Peyer's patch (tissue), 4 donors: ENCODE results near the gene TUFT1. TPM values are rescaled to one million over a fixed set of nuclear protein-coding genes. Genes with fewer than 3 reads are reported as not detected.

Experiments
- DNase-seq, 3 donors: peaks; one replicate each; pipeline ENCODE4 v3.0.0-alpha.2; 2017 to 2019
- H3K27ac ChIP-seq, 4 donors: fragments of 200-600 bp; sonication (generic); one replicate each; pipeline ENCODE4 v1.5.1; 2016 to 2019
- H3K27me3 ChIP-seq, 2 donors: fragments of 200-600 bp; sonication (generic); one replicate each; pipeline ENCODE4 v1.5.1; 2019
- H3K36me3 ChIP-seq, 3 donors: fragments of 200-600 bp; sonication (generic); one replicate each; pipeline ENCODE4 v1.5.1; 2016 to 2019
- H3K4me1 ChIP-seq, 4 donors: fragments of 200-600 bp; sonication (generic); one replicate each; pipeline ENCODE4 v1.5.1; 2016 to 2019
- H3K4me3 ChIP-seq, 4 donors: fragments of 200-600 bp; sonication (generic); 1 replicate in 3 of 4; 2 replicates in 1 of 4; pipeline ENCODE4 v1.5.1; 2016 to 2019; ENCODE audit warnings: mild to moderate bottlenecking in 1 of 4
- H3K9me3 ChIP-seq, 4 donors: fragments of 200-600 bp; sonication (generic); one replicate each; pipeline ENCODE4 v1.5.1; 2016 to 2019; ENCODE audit warnings: mild to moderate bottlenecking in 1 of 4
- POLR2A ChIP-seq, 2 donors: fragments of 450-650 bp; IDR thresholded peaks; one replicate each; pipeline ENCODE4 v1.5.1; 2017; ENCODE audit warnings: antibody characterized with exemption in 2 of 2, mild to moderate bottlenecking in 2 of 2, moderate library complexity in 2 of 2
- total RNA-seq, 4 donors: library from RNA; depleted of rRNA; stranded (reverse); fragments of >200 nt; gene quantifications; one replicate each; pipeline ENCODE4 v1.1.0, GENCODE V29; 2016
- TF ChIP-seq, protein P1 (sequence below), 6 experiments: fragments of 450-650 bp in 4 of 6; fragments of 200-600 bp in 2 of 6; sonication (generic) in 1 of 6; IDR thresholded peaks; one replicate each; pipeline ENCODE4 v1.5.1; 2017 to 2019; ENCODE audit warnings: antibody characterized with exemption in 6 of 6, mild to moderate bottlenecking in 3 of 6, moderate library complexity in 1 of 6

TUFT1 gene
- total RNA-seq, 4 donors from 2014 or later = 12.4 to 23.4 (median 19.3) TPM

DNA sequence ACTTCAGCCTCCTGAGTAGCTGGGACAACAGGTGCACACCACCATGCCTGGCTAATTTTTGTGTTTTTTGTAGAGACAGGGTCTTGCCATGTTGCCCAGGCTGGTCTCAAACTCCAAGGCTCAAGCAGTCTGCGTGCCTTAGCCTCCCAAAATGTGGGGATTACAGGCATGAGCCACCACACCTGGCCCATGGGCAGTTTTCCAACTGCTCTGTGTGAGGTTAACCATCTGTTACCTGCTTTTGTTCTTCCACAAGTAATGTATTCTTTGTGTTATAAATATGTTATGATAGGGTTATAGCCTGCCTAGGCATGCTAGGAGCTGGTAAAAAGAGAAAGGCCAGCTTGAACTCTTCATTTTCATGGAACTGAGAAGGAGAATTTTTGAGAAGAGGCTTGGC, 30.7 kb downstream of the TUFT1 start:
- H3K9me3 ChIP-seq = no peaks in the 10 kb centered on the region
- H3K27me3 ChIP-seq = no peaks in the 10 kb centered on the region
- DNase-seq = no peak
- H3K27ac ChIP-seq = peak overlapping the region in 2 of 4 donors; percentile 2 to 76
- H3K4me3 ChIP-seq = no peak overlapping the region
- H3K4me1 ChIP-seq = peaks cover 0 to 21% (median 5%) of the 10 kb centered on the region in 4 donors
- TF ChIP-seq, protein P1, sequence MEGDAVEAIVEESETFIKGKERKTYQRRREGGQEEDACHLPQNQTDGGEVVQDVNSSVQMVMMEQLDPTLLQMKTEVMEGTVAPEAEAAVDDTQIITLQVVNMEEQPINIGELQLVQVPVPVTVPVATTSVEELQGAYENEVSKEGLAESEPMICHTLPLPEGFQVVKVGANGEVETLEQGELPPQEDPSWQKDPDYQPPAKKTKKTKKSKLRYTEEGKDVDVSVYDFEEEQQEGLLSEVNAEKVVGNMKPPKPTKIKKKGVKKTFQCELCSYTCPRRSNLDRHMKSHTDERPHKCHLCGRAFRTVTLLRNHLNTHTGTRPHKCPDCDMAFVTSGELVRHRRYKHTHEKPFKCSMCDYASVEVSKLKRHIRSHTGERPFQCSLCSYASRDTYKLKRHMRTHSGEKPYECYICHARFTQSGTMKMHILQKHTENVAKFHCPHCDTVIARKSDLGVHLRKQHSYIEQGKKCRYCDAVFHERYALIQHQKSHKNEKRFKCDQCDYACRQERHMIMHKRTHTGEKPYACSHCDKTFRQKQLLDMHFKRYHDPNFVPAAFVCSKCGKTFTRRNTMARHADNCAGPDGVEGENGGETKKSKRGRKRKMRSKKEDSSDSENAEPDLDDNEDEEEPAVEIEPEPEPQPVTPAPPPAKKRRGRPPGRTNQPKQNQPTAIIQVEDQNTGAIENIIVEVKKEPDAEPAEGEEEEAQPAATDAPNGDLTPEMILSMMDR (IDR thresholded peaks at IDR 0.05) = no peak
- no peak for TF ChIP-seq POLR2A (IDR thresholded peaks at IDR 0.05)
- peaks cover 0 to 36% (median 2%) of the 10 kb centered on the region in 3 donors for H3K36me3 ChIP-seq

DNA sequence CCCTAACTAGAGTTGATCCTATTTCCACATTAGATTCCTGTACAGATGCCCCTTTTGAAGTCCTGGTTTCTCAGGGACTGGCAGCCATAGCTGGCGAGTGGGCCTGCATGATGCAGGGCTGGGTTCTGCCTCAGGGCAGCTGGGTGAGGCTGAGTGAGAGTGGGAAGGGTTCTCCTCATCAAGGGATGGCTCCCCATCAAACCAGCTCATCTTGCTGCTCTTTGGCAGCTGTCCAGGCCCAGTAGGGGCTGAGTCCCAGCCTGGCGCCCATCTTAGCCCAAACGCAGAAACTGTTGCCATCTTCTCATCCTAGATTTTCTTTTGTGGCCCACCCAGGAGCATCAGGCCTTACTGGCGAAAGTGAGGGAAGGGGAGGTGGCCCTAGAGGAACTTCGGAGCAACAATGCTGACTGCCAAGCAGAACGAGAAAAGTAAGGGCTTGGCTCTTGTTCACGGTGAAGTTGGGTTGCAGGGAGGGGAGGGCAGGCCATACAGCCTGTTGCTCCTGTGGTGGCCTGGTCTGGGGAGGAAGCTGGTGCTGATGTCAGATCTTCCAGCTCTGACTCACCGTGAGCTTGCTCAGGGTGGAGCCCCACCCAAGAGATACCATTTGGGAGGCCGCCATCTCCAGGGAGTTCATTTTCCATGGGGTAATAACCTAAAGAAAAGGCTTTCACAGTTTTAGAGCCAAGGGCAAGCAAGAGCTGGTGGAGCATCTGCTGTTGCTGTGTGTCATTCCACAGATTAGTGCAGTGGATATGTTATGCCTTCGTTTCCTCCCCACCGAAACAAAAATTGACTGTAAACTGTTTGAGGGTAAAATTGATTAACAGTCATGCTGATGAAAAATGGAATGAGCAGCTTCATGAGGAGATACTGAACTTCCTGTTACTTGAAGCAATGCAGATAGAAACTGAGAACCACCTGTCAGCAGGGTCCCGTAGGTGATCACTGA, 34.7 kb downstream of the TUFT1 start:
- TF ChIP-seq POLR2A (IDR thresholded peaks at IDR 0.05) = no peak
- TF ChIP-seq, protein P1 (IDR thresholded peaks at IDR 0.05) = no peak
- H3K27ac ChIP-seq = no peak overlapping the region
- no peak for DNase-seq
- H3K4me1 ChIP-seq = peaks cover 0 to 9% (median 3%) of the 10 kb centered on the region in 4 donors
- peaks cover 0 to 49% (median 2%) of the 10 kb centered on the region in 3 donors for H3K36me3 ChIP-seq
- no peaks in the 10 kb centered on the region for H3K9me3 ChIP-seq
- no peak overlapping the region for H3K4me3 ChIP-seq
- H3K27me3 ChIP-seq = no peaks in the 10 kb centered on the region

DNA sequence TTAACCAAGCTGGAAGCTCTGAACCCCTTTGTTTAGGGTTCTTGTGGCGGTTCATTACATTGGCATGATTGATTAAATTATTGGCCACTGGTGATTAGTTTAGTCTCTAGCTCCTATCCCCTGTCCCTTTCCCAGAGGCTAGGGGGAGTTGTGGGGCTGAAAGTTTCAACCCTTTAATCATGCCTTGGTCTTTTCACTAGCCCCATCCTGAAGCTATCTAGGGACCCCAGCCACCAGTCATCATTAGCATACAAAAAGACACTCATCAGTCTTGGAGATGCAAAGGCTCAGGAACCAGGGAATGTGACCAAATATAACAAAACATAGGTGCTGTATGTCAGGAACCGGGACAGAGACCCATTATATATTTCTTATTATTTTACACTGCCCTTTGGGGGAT, 37.1 kb downstream of the TUFT1 start:
- TF ChIP-seq, protein P1 (IDR thresholded peaks at IDR 0.05) = no peak
- TF ChIP-seq POLR2A (IDR thresholded peaks at IDR 0.05) = no peak
- Histone ChIP-seq H3K36me3 (peaks cover 0 to 58% (median 2%) of the 10 kb centered on the region in 3 donors), H3K27ac (no peak overlapping the region), H3K27me3 (no peaks in the 10 kb centered on the region), H3K4me3 (no peak overlapping the region), H3K9me3 (no peaks in the 10 kb centered on the region), H3K4me1 (no peaks in the 10 kb centered on the region)
- DNase-seq = no peak

DNA sequence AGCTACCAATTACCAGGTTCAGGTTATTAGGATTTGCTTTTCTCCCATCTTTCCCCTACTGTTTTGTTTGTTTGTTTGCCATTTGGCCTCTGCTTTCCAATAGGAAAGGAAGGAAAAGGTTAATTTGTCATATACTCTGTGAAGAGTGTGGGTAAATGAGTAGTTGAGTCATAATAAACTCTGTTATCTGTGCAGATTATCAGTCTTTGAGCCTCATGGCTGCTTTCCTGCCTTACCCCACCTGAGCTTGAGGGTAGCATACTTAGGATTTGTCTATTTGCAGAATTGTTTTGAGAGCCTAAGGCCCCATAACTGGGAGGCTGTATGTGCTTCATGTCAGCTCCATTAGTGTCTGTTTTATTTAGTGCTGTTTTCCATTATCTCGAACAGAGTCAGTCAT, 38.8 kb downstream of the TUFT1 start:
- peaks cover 0 to 58% (median 2%) of the 10 kb centered on the region in 3 donors for H3K36me3 ChIP-seq
- DNase-seq = no peak
- H3K9me3 ChIP-seq = no peaks in the 10 kb centered on the region
- no peak overlapping the region for H3K27ac ChIP-seq
- H3K4me3 ChIP-seq = no peak overlapping the region
- no peak for TF ChIP-seq POLR2A (IDR thresholded peaks at IDR 0.05)
- TF ChIP-seq, protein P1 (IDR thresholded peaks at IDR 0.05) = no peak
- peaks cover 0 to 2% (median 0%) of the 10 kb centered on the region in 4 donors for H3K4me1 ChIP-seq
- no peaks in the 10 kb centered on the region for H3K27me3 ChIP-seq

DNA sequence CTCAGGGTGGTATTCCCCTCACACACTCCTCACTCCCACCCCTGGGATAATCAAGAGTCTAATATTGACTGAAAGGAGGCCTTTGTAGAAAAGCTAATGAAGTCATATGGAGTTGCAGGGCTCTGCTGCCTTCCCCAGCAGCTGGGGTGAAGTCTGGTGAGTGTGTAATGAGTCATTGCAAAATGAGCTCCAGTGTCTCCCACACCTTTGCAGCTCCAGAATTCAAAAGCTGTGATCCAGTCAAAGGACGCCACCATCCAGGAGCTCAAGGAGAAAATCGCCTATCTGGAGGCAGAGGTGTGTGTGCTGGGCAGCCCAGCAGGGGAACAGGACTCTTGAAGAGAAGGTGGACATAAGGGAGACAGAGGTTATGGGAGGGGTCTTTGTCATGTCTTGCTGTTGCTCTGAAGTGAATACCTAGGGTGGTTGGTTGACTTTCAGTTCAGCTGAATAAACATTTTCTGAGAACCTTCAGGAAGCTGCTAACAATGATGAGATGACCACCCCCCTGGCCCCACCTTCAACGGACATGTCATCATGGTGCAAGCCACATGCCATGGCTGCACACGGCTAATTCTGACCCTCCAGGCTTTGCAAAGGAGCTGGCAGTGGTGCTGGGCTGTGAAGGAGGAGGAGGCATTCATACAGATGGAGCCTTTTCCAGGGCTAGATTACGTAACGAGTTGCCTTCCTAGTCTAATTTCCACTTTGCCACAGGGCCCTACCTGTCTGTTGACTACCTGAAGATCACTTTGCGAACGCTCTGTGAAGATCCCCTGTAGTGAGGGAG, 39.5 kb downstream of the TUFT1 start:
- no peak overlapping the region for H3K27ac ChIP-seq
- DNase-seq = no peak
- peaks cover 0 to 52% (median 2%) of the 10 kb centered on the region in 3 donors for H3K36me3 ChIP-seq
- no peaks in the 10 kb centered on the region for H3K9me3 ChIP-seq
- TF ChIP-seq, protein P1 (IDR thresholded peaks at IDR 0.05) = no peak
- TF ChIP-seq POLR2A (IDR thresholded peaks at IDR 0.05) = no peak
- H3K4me3 ChIP-seq = no peak overlapping the region
- no peaks in the 10 kb centered on the region for H3K27me3 ChIP-seq
- peaks cover 0 to 5% (median 0%) of the 10 kb centered on the region in 4 donors for H3K4me1 ChIP-seq
